SK-N-SH (cell line): ENCODE results near the gene ZNF429.

Experiments used
- EP300 ChIP-seq, 2 experiments: IDR thresholded peaks; 2 replicates each; pipeline versions ENCODE4 v1.4.0 to v1.6.1; 2012; ENCODE audit warnings: borderline replicate concordance in 1 of 2, low read depth in 1 of 2, low read length in 1 of 2
- TF ChIP-seq, protein P1 (sequence below): IDR thresholded peaks from 2 replicates; pipeline ENCODE4 v1.4.0; 2012; ENCODE audit warnings: low read depth
- TF ChIP-seq, protein P2 (sequence below): fragments of 150-350 bp; IDR thresholded peaks from 2 replicates; pipeline ENCODE4 v1.6.1; 2017; ENCODE audit warnings: antibody characterized with exemption, low read length, low read depth, borderline replicate concordance

DNA sequence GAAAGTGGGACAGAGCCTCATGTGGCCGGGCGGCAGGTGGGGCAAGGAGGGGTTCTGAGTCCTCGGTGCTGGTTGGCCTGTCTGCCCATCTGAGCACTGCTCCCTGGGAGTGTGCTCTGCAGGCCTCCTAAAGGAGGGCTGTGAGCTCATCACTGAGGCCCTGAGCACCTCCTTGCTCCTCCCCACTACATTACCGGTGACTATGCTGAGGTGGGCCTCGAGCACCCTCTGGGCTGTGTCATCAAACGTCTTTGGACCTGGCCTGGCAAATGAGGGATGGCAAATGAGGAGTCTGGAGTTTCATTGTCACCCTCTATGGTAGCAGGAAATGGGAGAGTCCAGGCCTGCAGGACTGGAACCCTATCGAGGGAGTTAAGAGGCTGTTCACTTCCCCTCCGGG lies 38.8 kb upstream of the ZNF429 start:
- TF ChIP-seq, protein P1, sequence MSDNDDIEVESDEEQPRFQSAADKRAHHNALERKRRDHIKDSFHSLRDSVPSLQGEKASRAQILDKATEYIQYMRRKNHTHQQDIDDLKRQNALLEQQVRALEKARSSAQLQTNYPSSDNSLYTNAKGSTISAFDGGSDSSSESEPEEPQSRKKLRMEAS = no peak
- TF ChIP-seq, protein P2, sequence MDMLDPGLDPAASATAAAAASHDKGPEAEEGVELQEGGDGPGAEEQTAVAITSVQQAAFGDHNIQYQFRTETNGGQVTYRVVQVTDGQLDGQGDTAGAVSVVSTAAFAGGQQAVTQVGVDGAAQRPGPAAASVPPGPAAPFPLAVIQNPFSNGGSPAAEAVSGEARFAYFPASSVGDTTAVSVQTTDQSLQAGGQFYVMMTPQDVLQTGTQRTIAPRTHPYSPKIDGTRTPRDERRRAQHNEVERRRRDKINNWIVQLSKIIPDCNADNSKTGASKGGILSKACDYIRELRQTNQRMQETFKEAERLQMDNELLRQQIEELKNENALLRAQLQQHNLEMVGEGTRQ = no peak
- TF ChIP-seq EP300 (IDR thresholded peaks at IDR 0.05; ENCODE audit: borderline replicate concordance in 1 of 2, low read depth in 1 of 2, low read length in 1 of 2) = no peak
